ENCODE data around the gene ZNF609.

GRCh38 chr15:64532521-64533315 is 72.3 kb downstream of the ZNF609 start:
- TF ChIP-seq CTCF (conservative IDR thresholded peaks at IDR 0.05; ENCODE audit: low read depth, low read length): no peak
- no peak for TF ChIP-seq EZH2 (IDR thresholded peaks at IDR 0.05; ENCODE audit: borderline replicate concordance, low read depth, low read length, poor library complexity, severe bottlenecking)

Data from A673 (cell line).